HG03135 (cell line): ENCODE measurements around the gene SFXN1.

Experiments
- ATAC-seq: cut with Tn5 transposase; IDR thresholded peaks from one replicate; pipeline ENCODE4 v1.9.1; 2021; ENCODE audit warnings: mild to moderate bottlenecking, moderate library complexity; ENCODE audit not compliant: unreplicated experiment

The SFXN1 gene

GRCh38 chr5:175567954-175568353 lies 89.6 kb downstream of the SFXN1 start:
- no peak for ATAC-seq

GRCh38 chr5:175569701-175570100 lies 91.3 kb downstream of the SFXN1 start:
- no peak for ATAC-seq

- no peak for ATAC-seq
These were observed 94.5 kb downstream of the SFXN1 start for GRCh38 chr5:175572886-175573285.

DNA sequence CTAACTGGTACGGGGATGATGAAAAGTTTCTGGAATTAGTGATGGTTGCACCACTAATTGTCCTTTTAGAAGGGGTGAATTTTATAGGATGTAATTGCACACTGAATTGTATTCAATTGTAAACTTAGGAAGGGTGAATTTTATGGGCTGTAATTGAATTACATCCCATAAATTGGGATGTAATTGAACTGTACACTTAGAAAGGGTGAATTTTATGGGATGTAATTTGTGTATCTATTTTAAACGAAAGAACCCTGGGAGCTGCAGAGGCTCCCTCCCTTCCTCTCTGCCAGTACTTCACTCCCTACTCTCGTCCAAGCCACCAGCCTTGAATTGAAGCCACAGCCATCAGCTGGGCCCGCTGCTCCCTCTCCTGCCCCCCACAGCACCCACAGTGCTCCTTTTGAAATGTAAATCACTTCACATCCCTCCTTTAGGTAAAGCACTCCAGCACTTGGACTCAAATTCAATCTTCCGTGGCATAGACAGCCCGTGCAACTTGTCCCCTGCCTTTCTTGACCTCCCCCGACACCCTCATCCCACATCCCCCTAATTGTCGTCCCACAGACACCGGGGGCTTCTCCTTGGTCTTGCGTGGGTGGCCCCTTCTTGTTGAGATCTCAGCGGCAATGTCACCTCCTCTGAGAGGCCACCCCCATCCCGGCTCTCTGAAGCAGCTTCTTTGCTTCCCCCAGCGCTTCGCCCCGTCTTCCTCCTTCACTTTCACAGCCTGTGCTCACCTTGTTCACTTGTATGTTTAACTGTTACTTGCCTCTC lies 95.3 kb downstream of the SFXN1 start:
- ATAC-seq: no peak

- no peak for ATAC-seq
These were observed 96.9 kb downstream of the SFXN1 start for GRCh38 chr5:175575301-175575700.

- no peak for ATAC-seq
These were observed 97.7 kb downstream of the SFXN1 start for GRCh38 chr5:175576096-175576495.

DNA sequence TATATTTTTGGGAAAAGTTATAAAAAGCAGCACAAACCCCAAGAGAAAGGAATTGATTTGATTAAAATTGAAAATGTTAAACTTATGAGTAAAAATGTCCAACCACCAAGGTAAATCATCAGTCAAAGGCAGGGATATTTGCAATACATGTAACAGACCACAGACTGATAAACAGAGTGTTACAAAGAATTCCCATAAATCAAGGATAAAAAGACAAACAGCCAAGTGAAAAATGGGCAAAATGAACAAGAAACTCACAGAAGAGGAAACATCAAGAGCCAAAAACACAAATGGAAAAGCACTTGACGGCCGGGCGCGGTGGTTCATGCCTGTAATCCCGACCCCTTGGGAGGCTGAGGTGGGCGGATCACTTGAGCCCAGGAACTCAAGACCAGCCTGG lies 98.2 kb downstream of the SFXN1 start:
- ATAC-seq: no peak
